ENCODE results near the gene NAV2.

- TF ChIP-seq, protein P1, sequence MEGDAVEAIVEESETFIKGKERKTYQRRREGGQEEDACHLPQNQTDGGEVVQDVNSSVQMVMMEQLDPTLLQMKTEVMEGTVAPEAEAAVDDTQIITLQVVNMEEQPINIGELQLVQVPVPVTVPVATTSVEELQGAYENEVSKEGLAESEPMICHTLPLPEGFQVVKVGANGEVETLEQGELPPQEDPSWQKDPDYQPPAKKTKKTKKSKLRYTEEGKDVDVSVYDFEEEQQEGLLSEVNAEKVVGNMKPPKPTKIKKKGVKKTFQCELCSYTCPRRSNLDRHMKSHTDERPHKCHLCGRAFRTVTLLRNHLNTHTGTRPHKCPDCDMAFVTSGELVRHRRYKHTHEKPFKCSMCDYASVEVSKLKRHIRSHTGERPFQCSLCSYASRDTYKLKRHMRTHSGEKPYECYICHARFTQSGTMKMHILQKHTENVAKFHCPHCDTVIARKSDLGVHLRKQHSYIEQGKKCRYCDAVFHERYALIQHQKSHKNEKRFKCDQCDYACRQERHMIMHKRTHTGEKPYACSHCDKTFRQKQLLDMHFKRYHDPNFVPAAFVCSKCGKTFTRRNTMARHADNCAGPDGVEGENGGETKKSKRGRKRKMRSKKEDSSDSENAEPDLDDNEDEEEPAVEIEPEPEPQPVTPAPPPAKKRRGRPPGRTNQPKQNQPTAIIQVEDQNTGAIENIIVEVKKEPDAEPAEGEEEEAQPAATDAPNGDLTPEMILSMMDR (IDR thresholded peaks at IDR 0.05), result no peak
- TF ChIP-seq EZH2phosphoT487 (IDR thresholded peaks at IDR 0.05) (no peak), EZH2 (IDR thresholded peaks at IDR 0.05) (no peak)
Measured at GRCh38 chr11:19891022-19891421, 178.4 kb downstream of the NAV2 start.

Data from neural progenitor cell (in vitro differentiated cells).